IMR-90 (cell line): ENCODE measurements around the gene PM20D2. TPM values are rescaled to one million over a fixed set of nuclear protein-coding genes. Genes with fewer than 3 reads are reported as not detected.

Source experiments
- ATAC-seq: fragments of 200-7000 bp; cut with Tn5 transposase; 2 replicates; pipeline ENCODE4 v1.9.1; 2020; ENCODE audit warnings: low read depth, mild to moderate bottlenecking, moderate library complexity
- BruUV-seq: library from RNA; stranded (reverse); fragments of 400-500 nt; replicated peaks from 2 replicates; lab custom pipeline; 2021; lab: Mats Ljungman, UMichigan
- CTCF ChIA-PET: fragments of 300-600 bp; formaldehyde crosslinking; extraction: SDS; loops from one replicate; lab custom pipeline; 2021; ENCODE audit warnings: antibody characterized with exemption; lab: Yijun Ruan, JAX
- POLR2A ChIA-PET: fragments of 300-600 bp; sonication (Branson Sonifier 250); formaldehyde crosslinking; loops from one replicate; lab custom pipeline; 2022; ENCODE audit warnings: antibody characterized with exemption; ENCODE audit not compliant: unreplicated experiment; lab: Charles Lee
- DNase-seq: peaks from one replicate; pipeline ENCODE4 v3.0.0; 2013
- H2AFZ ChIP-seq: replicated peaks from 2 replicates; pipeline ENCODE3; 2013; ENCODE audit warnings: low read length, mild to moderate bottlenecking; ENCODE audit not compliant: poor library complexity
- H2AK5ac ChIP-seq: 2 replicates; pipeline ENCODE4 v1.6.1; 2013; ENCODE audit warnings: low read depth, low read length, inconsistent platforms
- H2AK9ac ChIP-seq: replicated peaks from 2 replicates; pipeline ENCODE3; 2013; ENCODE audit warnings: mild to moderate bottlenecking, low read depth, low read length, moderate library complexity; ENCODE audit not compliant: poor library complexity
- H2BK120ac ChIP-seq: 2 replicates; pipeline ENCODE4 v1.6.1; 2013; ENCODE audit warnings: low read depth, low read length, inconsistent platforms
- H2BK15ac ChIP-seq: 3 replicates; pipeline ENCODE4 v1.6.1; 2013; ENCODE audit warnings: low read depth, low read length, inconsistent platforms
- H2BK20ac ChIP-seq: 2 replicates; pipeline ENCODE4 v1.6.1; 2013; ENCODE audit warnings: low read depth, mild to moderate bottlenecking, inconsistent platforms, low read length, moderate library complexity
- H2BK5ac ChIP-seq: 2 replicates; pipeline ENCODE4 v1.6.1; 2013; ENCODE audit warnings: mild to moderate bottlenecking, low read depth, low read length, inconsistent platforms; ENCODE audit not compliant: poor library complexity, severe bottlenecking
- H3K14ac ChIP-seq: replicated peaks from 2 replicates; pipeline ENCODE4 v1.6.1; 2013; ENCODE audit warnings: low read depth, low read length, inconsistent platforms
- H3K18ac ChIP-seq: 2 replicates; pipeline ENCODE4 v1.6.1; 2013; ENCODE audit warnings: low read depth, low read length, control low read depth
- H3K23ac ChIP-seq: 2 replicates; pipeline ENCODE4 v1.6.1; 2013; ENCODE audit warnings: low read depth, low read length, inconsistent platforms
- H3K27ac ChIP-seq: 2 replicates; pipeline ENCODE4 v1.5.1; 2013; ENCODE audit warnings: mild to moderate bottlenecking, control low read depth, low read length; ENCODE audit not compliant: insufficient read depth
- H3K27me3 ChIP-seq: 2 replicates; pipeline ENCODE4 v1.6.1; 2013; ENCODE audit warnings: low read length; ENCODE audit not compliant: control insufficient read depth, insufficient read depth
- H3K36me3 ChIP-seq: 2 replicates; pipeline ENCODE4 v1.6.1; 2013; ENCODE audit warnings: low read length, mixed read lengths; ENCODE audit not compliant: control insufficient read depth, insufficient read depth
- H3K4ac ChIP-seq: 2 replicates; pipeline ENCODE4 v1.6.1; 2013; ENCODE audit warnings: low read depth, low read length, inconsistent platforms
- H3K4me1 ChIP-seq: 2 replicates; pipeline ENCODE4 v1.6.1; 2013; ENCODE audit warnings: low read length, mixed read lengths; ENCODE audit not compliant: control insufficient read depth, insufficient read depth
- H3K4me2 ChIP-seq: 2 replicates; pipeline ENCODE4 v1.6.1; 2013; ENCODE audit warnings: low read depth, mild to moderate bottlenecking, control low read depth, low read length, moderate library complexity
- H3K4me3 ChIP-seq: 2 replicates; pipeline ENCODE4 v1.5.1; 2013; ENCODE audit warnings: low read depth, mild to moderate bottlenecking, control low read depth, low read length, moderate library complexity; ENCODE audit not compliant: insufficient read depth
- H3K56ac ChIP-seq: 2 replicates; pipeline ENCODE4 v1.6.1; 2013; ENCODE audit warnings: low read length, inconsistent platforms; ENCODE audit not compliant: insufficient read depth; ENCODE audit errors: extremely low read depth
- H3K79me1 ChIP-seq, 2 experiments: 2 replicates each; pipeline ENCODE4 v1.6.1; 2013; ENCODE audit warnings: low read length in 2 of 2, inconsistent platforms in 1 of 2, low read depth in 1 of 2
- H3K9ac ChIP-seq: 2 replicates; pipeline ENCODE4 v1.6.1; 2013; ENCODE audit warnings: low read depth, low read length, control low read depth
- H3K9me1 ChIP-seq: 2 replicates; pipeline ENCODE4 v1.6.1; 2013; ENCODE audit warnings: low read length, inconsistent platforms; ENCODE audit not compliant: insufficient read depth
- H3K9me3 ChIP-seq: 2 replicates; pipeline ENCODE4 v1.6.1; 2013; ENCODE audit warnings: low read length; ENCODE audit not compliant: control insufficient read depth, insufficient read depth
- H4K20me1 ChIP-seq: 2 replicates; pipeline ENCODE4 v1.6.1; 2013; ENCODE audit warnings: low read length, inconsistent platforms; ENCODE audit not compliant: insufficient read depth
- H4K5ac ChIP-seq: 2 replicates; pipeline ENCODE4 v1.6.1; 2013; ENCODE audit warnings: mild to moderate bottlenecking, low read depth, low read length, control low read depth
- H4K8ac ChIP-seq, 2 experiments: 2 replicates each; pipeline ENCODE4 v1.6.1; 2013; ENCODE audit warnings: low read depth in 2 of 2, low read length in 2 of 2, control low read depth in 1 of 2, inconsistent platforms in 1 of 2
- H4K91ac ChIP-seq: 2 replicates; pipeline ENCODE4 v1.6.1; 2013; ENCODE audit warnings: low read depth, low read length, inconsistent platforms; ENCODE audit not compliant: insufficient read depth
- BHLHE40 ChIP-seq: fragments of 150-350 bp; IDR thresholded peaks from 2 replicates; pipeline ENCODE4 v1.6.1; 2016; ENCODE audit warnings: mild to moderate bottlenecking, low read depth, low read length
- CHD1 ChIP-seq: IDR thresholded peaks from 2 replicates; pipeline ENCODE4 v1.6.1; 2012; ENCODE audit warnings: low read depth, low read length, improper control_type of control experiment
- CTCF ChIP-seq: conservative IDR thresholded peaks from 2 replicates; pipeline ENCODE4 v1.5.1; 2012; ENCODE audit warnings: mild to moderate bottlenecking, low read depth, low read length, improper control_type of control experiment
- ELK1 ChIP-seq: fragments of 150-350 bp; IDR thresholded peaks from 2 replicates; pipeline ENCODE4 v1.6.1; 2016; ENCODE audit warnings: low read depth, mild to moderate bottlenecking, low read length, moderate library complexity, borderline replicate concordance
- MAFK ChIP-seq: IDR thresholded peaks from 2 replicates; pipeline ENCODE4 v1.6.1; 2012; ENCODE audit warnings: low read depth, low read length, improper control_type of control experiment
- MXI1 ChIP-seq: IDR thresholded peaks from 2 replicates; pipeline ENCODE4 v1.6.1; 2012; ENCODE audit warnings: low read depth, mild to moderate bottlenecking, low read length, moderate library complexity, borderline replicate concordance
- WGBS, 2 experiments: methylation state at CpG; one replicate each; pipeline versions ENCODE4 v1.1.5 to v1.1.7; 2013; ENCODE audit warnings: missing lambda C conversion rate in 2 of 2; ENCODE audit not compliant: insufficient read length in 1 of 2; ENCODE audit errors: extremely low coverage in 2 of 2; 5-methylcytosine and 5-hydroxymethylcytosine counted together
- dilution Hi-C: fragments of 300-500 bp; cut with HindIII; formaldehyde crosslinking; loops from one replicate; pipeline ENCODE4 v1.14.3; 2018; ENCODE audit warnings: low sequenced_read_pairs; ENCODE audit not compliant: unreplicated experiment
- in situ Hi-C: fragments of 300-500 bp; cut with MboI; formaldehyde crosslinking; loops from 3 replicates; pipeline ENCODE4 v1.14.3; 2019; ENCODE audit warnings: low sequenced_read_pairs, inconsistent platforms, mixed read lengths
- intact Hi-C: fragments of 100-400 bp; cut with micrococcal nuclease; formaldehyde crosslinking; loops from 2 replicates; pipeline ENCODE4 v1.10.0; 2022
- polyA plus RNA-seq, 3 experiments: library from polyadenylated mRNA; depleted of rRNA; stranded (reverse); fragments of >200 nt; gene quantifications; 2 replicates each; pipeline ENCODE4 v1.2.3, GENCODE V29; 2012; ENCODE audit warnings: low replicate concordance in 1 of 3
- total RNA-seq: library from RNA; depleted of rRNA; stranded (reverse); fragments of >200 nt; gene quantifications from 2 replicates; pipeline ENCODE4 v1.2.3, GENCODE V29; 2012

Gene PM20D2
- total and polyA plus RNA-seq, 2 of the 4 experiments (the other 2 are of a cell fraction) = 6.0 to 6.5 TPM

- H4K8ac ChIP-seq = no peak overlapping the region
- POLR2A ChIA-PET = no interaction called here
- dilution Hi-C loops = no loop called here
- CTCF ChIA-PET = interaction anchor here (1.1 kb wide), 1 partner anchor 191 kb away, joined by 3 read pairs; no protein-coding TSS in a partner anchor
- ATAC-seq (no peak), DNase-seq (no peak)
- no peak overlapping the region for H3K4ac ChIP-seq
- H3K9me1 ChIP-seq = no peaks in the 10 kb centered on the region
- no peaks in the 10 kb centered on the region for H3K79me1 ChIP-seq
- no peak overlapping the region for H4K5ac ChIP-seq
- no peak overlapping the region for H4K91ac ChIP-seq
- no peak overlapping the region for H2BK15ac ChIP-seq
- no peak overlapping the region for H3K27ac ChIP-seq
- no peak overlapping the region for H3K23ac ChIP-seq
- H3K36me3 ChIP-seq = no peaks in the 10 kb centered on the region
- TF ChIP-seq BHLHE40 = no peak
- TF ChIP-seq ELK1 = no peak
- TF ChIP-seq CTCF = no peak
- TF ChIP-seq CHD1 = no peak
- no peak for TF ChIP-seq MXI1
- no peak for TF ChIP-seq MAFK
- no peak overlapping the region for H3K56ac ChIP-seq
- no peak overlapping the region for H2AK5ac ChIP-seq
- H2AFZ ChIP-seq = no peak overlapping the region
- BruUV-seq = no TSS peak
- H3K4me1 ChIP-seq = no peaks in the 10 kb centered on the region
- no peak overlapping the region for H3K18ac ChIP-seq
- no peak overlapping the region for H2BK5ac ChIP-seq
- WGBS, 2 experiments = no CpG with 5 or more reads among the region's 4 CpGs
- intact Hi-C loops = no loop called here
- no peak overlapping the region for H3K4me3 ChIP-seq
- in situ Hi-C loops = no loop called here
- no peak overlapping the region for H3K14ac ChIP-seq
- H3K9ac ChIP-seq = no peak overlapping the region
- H3K4me2 ChIP-seq = no peak overlapping the region
- H2AK9ac ChIP-seq = no peak overlapping the region
- no peaks in the 10 kb centered on the region; the same call in 1 of the 2 replicates for H3K27me3 ChIP-seq
- H4K20me1 ChIP-seq = no peaks in the 10 kb centered on the region
- H2BK120ac ChIP-seq = no peak overlapping the region
- H3K9me3 ChIP-seq = no peaks in the 10 kb centered on the region
- no peak overlapping the region for H2BK20ac ChIP-seq
Measured at GRCh38 chr6:89173634-89174033, 27.8 kb downstream of the PM20D2 start.
